GM19240 (cell line): ENCODE results near the gene P2RX4.
"Not testable (repeated sequence)": the region's sequence is repeated elsewhere in the genome, so short reads cannot be mapped to it uniquely, and the experiment has no call there.

Experiments used
- DNase-seq: peaks from one replicate; pipeline ENCODE4 v3.0.0; 2011; ENCODE audit warnings: low spot score; ENCODE audit not compliant: insufficient read length

The P2RX4 gene

DNA sequence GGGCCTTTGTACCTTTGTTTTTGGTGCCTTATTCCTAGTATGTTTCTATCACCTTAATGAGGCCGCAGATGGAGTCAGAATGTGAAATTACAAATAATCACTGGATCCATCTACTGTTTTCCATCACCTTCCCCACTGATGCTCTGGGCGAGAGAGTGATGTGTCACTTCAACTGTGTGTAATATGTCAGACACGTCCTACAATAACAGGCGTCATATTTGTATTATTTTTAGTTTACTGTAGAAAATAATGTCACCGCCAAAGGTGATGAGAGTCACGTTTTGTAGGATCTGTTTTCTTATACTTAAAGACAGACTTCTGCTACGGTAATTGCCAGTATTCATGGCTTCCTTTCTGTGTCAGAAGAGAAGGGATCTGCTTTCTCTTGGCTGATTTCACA is 22.4 kb upstream of the P2RX4 start:
- DNase-seq: no peak

- DNase-seq: no peak
These were observed 21.7 kb upstream of the P2RX4 start for GRCh38 chr12:121188227-121188626.

DNA sequence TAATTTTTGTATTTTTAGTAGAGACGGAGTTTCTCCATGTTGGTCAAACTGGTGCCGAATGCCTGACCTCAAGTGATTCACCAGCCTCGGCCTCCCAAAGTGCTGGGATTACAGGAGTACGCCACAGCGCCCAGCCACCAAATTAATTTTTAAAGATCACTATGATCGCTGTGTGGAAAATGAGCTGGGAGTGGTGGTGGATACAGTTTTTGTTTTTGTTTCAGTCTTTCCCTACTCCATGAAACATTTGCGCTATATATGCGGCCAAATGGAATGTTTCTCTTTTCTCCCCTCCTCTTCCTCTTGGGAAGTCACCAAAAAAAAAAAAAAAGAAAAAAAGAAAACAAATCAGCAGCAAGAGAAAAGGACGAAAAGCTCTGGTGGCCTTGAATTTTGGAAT is 20.8 kb upstream of the P2RX4 start:
- DNase-seq: no peak

- no peak for DNase-seq
These were observed 20.2 kb upstream of the P2RX4 start for GRCh38 chr12:121189619-121190155.

DNA sequence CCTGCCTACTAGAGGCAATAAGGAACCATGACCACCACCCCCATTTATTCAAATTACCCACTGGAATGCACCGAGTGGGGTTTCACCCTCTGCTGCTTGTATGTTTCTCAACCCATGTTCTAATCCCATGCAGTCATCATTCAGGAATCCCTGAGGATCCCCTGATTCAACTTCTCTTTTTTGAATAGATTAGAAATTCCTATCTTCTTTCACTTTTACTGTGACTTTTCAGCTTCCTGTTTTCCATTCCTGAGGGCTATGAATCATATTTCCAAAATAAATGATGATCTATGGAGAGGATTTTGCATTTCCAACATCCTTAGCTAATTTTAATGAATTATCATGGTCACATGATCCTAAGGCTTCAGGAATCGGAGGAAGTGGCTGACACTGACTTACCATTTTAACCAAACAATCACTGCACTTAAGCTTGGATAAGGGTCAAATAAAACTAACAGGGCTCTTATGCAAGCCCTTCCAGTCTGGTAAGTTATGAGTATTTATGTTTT is 19.4 kb upstream of the P2RX4 start:
- DNase-seq: no peak

DNA sequence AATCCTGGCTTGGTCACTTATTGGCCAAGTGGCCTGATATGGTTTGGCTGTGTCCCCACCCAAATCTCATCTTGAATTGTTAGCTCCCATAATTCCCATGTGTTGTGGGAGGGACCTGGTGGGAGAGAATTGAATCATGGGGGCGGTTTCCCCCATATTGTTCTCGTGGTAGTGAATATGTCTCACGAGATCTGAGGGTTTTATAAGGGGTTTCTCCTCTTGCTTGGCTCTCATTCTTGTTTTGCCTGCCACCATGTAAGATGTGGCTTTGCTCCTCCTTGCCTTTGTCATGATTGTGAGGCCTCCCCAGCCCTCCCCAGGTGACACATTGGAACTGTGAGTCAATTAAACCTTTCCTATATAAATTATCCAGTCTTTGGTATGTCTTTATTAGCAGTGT is 18.8 kb upstream of the P2RX4 start:
- DNase-seq: no peak

DNA sequence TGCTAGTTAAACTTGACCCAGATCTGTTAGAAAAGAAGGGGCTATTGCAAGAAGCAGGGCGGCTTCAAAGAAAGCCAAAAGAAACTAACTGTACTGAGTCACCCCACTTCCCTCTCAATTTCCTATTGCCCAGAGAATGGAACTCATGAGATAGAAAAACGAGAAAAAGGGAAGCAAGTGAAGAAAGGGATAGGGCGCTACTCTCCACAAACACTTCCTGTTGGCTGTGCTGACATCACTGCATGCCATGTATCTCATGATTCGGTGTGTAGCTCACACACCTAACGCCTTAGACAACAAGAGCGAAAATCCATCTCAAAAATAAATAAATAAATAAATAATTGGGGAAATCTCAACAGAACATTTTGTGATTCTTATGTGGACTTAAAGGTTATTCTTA is 13.0 kb upstream of the P2RX4 start:
- DNase-seq: no peak

DNA sequence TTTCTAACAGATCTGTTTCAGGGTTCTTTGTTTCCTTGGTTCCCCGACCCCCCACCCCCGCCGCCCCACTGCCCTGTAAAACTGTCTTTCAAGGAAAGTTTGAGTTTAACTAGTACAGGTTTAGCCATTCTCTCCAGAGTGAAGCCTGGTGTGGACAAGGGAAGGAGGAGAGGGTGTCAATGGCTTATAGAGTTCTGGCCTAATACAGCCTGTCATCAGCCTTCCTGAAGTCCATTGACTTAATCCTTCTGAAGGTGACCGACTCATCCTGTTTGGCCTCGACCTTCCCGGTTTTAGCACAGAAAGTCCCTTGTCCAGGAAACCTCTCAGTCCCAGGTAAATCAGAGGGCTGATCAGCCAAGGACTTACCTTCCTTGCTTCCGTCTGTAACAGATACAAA is 11.0 kb upstream of the P2RX4 start:
- DNase-seq: no peak

- DNase-seq: not testable (repeated sequence)
These were observed 8.8 kb upstream of the P2RX4 start for GRCh38 chr12:121201140-121201539.

DNA sequence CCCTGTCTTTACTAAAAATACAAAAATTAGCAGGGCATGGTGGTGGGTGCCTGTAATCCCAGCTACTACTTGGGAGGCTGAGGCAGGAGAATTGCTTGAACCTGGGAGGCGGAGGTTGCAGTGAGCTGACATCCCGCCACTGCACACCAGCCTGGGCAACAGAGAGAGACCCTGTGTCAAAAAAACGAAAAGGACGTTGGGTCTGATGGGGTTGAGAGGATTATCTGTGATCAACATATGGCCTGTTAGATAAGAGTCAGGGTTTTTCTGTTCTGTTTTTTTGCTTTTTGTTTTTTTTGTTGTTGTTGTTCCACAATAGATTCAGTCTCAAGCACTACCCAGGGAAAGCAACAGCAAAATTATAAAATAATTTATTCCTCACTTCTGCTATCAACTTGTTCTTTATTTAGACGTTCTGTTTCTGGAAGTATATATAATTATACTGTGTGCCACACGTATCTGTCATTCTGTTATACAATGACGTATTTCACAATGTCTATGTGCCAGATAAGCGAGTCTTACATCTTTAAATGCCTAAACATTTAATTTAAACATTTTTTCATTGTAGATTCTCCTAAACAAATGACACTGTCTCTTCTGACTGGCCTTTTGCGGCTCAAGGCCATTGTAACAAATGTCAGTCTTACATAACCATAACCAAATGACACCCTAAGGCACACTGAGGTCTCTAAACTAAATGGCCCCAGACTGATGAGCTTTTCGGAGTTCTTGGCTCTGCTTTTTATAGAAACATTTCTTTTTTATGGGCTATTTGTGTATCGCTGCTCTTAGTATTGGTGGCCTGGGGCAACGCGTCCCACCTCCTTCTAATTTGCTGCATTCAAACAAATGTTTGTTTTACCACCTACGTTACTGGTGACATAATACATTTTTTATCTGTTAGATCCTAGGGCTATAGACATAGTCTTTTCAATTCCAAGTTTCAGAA is 7.2 kb upstream of the P2RX4 start:
- no peak for DNase-seq

- no peak for DNase-seq
These were observed 6.4 kb upstream of the P2RX4 start for GRCh38 chr12:121203482-121203881.

DNA sequence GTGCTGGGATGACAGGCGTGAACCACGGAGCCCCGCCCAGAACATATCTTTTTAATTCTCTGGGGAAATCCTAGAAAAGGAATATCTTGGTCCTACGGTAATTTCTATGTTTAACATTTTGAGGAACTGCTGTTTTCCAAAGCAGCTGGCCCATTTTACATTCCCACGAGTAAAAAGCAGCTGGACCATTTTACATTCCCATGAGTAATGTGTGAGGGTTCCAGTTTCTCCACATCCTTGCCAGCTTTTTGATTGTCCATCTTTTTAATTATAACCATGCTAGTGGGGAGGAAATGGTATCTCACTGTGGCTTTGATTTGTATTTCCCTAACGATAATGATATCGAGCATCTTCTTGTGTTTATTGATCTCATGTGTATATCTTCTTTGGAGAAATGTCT is 4.4 kb upstream of the P2RX4 start:
- no peak for DNase-seq

- DNase-seq: not testable (repeated sequence)
These were observed 1.4 kb upstream of the P2RX4 start for GRCh38 chr12:121208571-121208970.

GRCh38 chr12:121209221-121209620 is 708 bp upstream of the P2RX4 start:
- no peak for DNase-seq

DNA sequence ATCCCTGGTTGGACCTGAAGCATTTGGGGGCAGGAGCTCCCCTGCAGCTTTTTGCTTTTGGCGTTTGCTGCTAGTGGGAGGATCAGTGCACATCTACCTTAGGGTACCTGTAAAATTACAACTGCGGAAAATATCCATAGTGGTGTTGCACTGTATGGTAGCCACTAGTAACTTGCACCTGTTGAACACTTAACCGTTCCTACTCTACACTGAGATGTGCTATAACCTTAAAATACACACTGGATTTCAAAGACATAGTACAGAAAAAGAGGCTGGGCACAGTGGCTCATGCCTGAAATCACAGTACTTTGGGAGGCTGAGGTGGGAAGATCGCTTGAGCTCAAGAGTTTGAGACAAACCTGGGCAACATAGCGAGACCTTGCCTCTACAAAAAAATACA is 2.9 kb downstream of the P2RX4 start:
- no peak for DNase-seq

DNA sequence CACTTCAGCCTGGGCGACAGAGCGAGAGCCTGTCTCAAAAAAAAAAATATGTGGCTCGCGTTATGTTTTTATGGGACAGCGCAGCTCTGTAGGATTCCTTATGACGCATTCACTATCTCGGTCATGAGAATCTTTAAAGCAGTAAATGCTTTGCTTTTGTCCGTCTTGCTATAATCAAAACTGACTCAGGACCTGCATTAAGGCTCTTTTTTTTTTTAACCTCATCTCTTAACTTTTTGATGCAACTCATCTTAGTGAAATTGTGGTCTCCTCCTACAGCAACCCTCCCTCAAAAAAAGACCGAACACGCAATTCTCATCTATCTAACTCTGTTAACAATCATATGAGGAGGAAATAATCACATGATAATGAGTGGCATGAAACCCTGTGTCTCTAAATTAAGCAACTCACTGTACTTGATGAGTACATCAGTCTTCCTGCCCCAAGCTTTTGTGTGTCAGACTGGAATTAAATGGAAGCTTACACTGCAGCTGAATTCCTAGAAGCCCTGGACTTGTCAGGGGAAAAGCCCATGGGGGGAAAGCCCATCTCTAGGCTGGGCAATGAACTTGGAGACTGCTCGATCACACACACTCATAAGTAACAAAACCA is 4.3 kb downstream of the P2RX4 start:
- no peak for DNase-seq

GRCh38 chr12:121214855-121215745 is 5.2 kb downstream of the P2RX4 start:
- no peak for DNase-seq

GRCh38 chr12:121216102-121216501 is 6.2 kb downstream of the P2RX4 start:
- DNase-seq: no peak

- no peak for DNase-seq
These were observed 7.1 kb downstream of the P2RX4 start for GRCh38 chr12:121217063-121217462.

GRCh38 chr12:121217761-121218160 is 7.8 kb downstream of the P2RX4 start:
- DNase-seq: no peak

DNA sequence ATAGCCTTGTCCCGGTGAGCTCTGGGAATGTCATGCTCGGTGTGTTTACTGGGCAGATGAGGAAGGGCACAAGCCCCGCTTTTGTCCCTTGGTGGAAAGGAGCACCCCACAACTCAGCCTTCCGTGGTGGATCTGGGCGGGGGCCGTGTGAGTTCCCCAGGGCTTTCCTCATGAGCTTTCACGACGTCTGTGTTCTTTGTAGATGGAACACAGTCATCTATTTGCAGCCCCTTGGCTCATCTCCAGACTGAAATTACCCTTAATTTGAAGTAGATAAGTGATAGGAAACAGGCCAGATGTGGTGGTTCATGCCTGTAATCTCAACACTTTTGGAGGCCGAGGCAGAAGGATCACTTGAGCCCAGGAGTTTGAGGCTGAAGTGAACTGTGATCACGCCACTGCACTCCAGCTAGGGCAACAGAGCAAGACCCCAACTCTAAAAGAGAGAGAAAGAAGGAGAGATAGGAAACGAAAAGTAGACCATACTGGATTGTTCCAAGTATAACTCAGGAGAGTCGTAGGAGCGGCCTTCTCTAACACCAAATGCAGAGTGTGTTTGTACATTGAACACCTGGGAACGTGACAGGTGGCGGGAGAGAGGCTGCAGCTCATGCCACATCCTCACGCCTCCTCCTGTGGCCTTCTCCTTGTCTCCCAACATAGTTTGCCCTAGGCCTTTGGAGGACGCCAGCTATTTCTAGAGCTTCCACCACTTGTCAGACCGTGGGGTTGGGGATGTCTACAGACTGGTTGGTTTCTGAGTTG is 8.8 kb downstream of the P2RX4 start:
- DNase-seq: no peak
